Measurements from ENCODE around the gene CTNNBL1.

DNA sequence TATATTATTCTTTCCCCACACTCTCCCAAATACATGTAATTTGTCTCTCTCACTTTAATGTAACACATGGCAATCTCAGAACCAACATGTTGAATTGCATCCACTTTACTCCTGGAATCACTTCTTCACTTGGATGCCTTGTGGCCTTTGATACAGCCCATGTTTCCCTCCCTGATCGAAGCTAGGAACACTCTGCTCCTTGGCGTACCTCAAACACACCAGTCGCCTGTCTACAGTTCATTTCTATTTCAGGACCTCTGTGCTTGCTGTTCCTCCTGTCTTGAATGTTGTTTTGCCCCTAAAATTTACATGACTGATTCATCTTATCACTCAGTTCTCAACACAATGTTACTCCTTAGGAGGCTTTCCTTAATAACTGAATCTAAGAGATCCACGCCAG lies 106.8 kb downstream of the CTNNBL1 start:
- TF ChIP-seq, protein P1, sequence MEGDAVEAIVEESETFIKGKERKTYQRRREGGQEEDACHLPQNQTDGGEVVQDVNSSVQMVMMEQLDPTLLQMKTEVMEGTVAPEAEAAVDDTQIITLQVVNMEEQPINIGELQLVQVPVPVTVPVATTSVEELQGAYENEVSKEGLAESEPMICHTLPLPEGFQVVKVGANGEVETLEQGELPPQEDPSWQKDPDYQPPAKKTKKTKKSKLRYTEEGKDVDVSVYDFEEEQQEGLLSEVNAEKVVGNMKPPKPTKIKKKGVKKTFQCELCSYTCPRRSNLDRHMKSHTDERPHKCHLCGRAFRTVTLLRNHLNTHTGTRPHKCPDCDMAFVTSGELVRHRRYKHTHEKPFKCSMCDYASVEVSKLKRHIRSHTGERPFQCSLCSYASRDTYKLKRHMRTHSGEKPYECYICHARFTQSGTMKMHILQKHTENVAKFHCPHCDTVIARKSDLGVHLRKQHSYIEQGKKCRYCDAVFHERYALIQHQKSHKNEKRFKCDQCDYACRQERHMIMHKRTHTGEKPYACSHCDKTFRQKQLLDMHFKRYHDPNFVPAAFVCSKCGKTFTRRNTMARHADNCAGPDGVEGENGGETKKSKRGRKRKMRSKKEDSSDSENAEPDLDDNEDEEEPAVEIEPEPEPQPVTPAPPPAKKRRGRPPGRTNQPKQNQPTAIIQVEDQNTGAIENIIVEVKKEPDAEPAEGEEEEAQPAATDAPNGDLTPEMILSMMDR (IDR thresholded peaks at IDR 0.05): no peak
- no peak for TF ChIP-seq POLR2A (IDR thresholded peaks at IDR 0.05)
